Trophoblast cell (in vitro differentiated cells and primary cell): ENCODE measurements around the gene ERC1.

Experiments
- DNase-seq, 2 donors: peaks; one replicate each; pipeline ENCODE4 v3.0.0-alpha.2; 2016
- H2AFZ ChIP-seq: 2 replicates; pipeline ENCODE4 v1.6.1; 2013; ENCODE audit warnings: low read length, moderate library complexity, mild to moderate bottlenecking; ENCODE audit not compliant: insufficient read depth, poor library complexity
- H2AK5ac ChIP-seq: 2 replicates; pipeline ENCODE4 v1.6.1; 2013; ENCODE audit warnings: mild to moderate bottlenecking, low read length
- H2BK120ac ChIP-seq: 2 replicates; pipeline ENCODE4 v1.6.1; 2013; ENCODE audit warnings: low read length, mild to moderate bottlenecking, moderate library complexity; ENCODE audit not compliant: insufficient read depth, poor library complexity
- H2BK12ac ChIP-seq: 2 replicates; pipeline ENCODE4 v1.6.1; 2013; ENCODE audit warnings: mild to moderate bottlenecking, low read length, moderate library complexity
- H2BK5ac ChIP-seq: 2 replicates; pipeline ENCODE4 v1.6.1; 2013; ENCODE audit warnings: low read length, low read depth, moderate library complexity, mild to moderate bottlenecking; ENCODE audit not compliant: poor library complexity
- H3K14ac ChIP-seq: 2 replicates; pipeline ENCODE4 v1.6.1; 2013; ENCODE audit warnings: mild to moderate bottlenecking, low read length
- H3K18ac ChIP-seq: 2 replicates; pipeline ENCODE4 v1.6.1; 2013; ENCODE audit warnings: mild to moderate bottlenecking, low read length
- H3K23ac ChIP-seq: 2 replicates; pipeline ENCODE4 v1.6.1; 2013; ENCODE audit warnings: low read length
- H3K27ac ChIP-seq: 2 replicates; pipeline ENCODE4 v1.5.1; 2013; ENCODE audit warnings: low read depth, mild to moderate bottlenecking, inconsistent platforms, low read length, moderate library complexity
- H3K27me3 ChIP-seq: 2 replicates; pipeline ENCODE4 v1.6.1; 2013; ENCODE audit warnings: inconsistent platforms, mild to moderate bottlenecking, low read length, moderate library complexity; ENCODE audit not compliant: insufficient read depth
- H3K36me3 ChIP-seq, 2 experiments: 1 replicate in 1 of 2; 2 replicates in 1 of 2; pipeline ENCODE4 v1.6.1; 2013; ENCODE audit warnings: low read length in 2 of 2, mild to moderate bottlenecking in 2 of 2, moderate library complexity in 1 of 2; ENCODE audit not compliant: insufficient read depth in 2 of 2, control insufficient read depth in 1 of 2
- H3K4ac ChIP-seq: 2 replicates; pipeline ENCODE4 v1.6.1; 2013; ENCODE audit warnings: low read depth, mild to moderate bottlenecking, low read length, moderate library complexity
- H3K4me1 ChIP-seq, 2 experiments: 1 replicate in 1 of 2; 2 replicates in 1 of 2; pipeline ENCODE4 v1.6.1; 2013; ENCODE audit warnings: low read length in 2 of 2, mild to moderate bottlenecking in 2 of 2, moderate library complexity in 1 of 2; ENCODE audit not compliant: insufficient read depth in 2 of 2, control insufficient read depth in 1 of 2
- H3K4me2 ChIP-seq: 2 replicates; pipeline ENCODE4 v1.6.1; 2013; ENCODE audit warnings: inconsistent platforms, mild to moderate bottlenecking, low read length, moderate library complexity
- H3K4me3 ChIP-seq: 2 replicates; pipeline ENCODE4 v1.5.1; 2013; ENCODE audit warnings: mild to moderate bottlenecking, low read depth, low read length, inconsistent platforms
- H3K79me1 ChIP-seq: one replicate; pipeline ENCODE4 v1.6.1; 2013; ENCODE audit warnings: low read length
- H3K79me2 ChIP-seq: 2 replicates; pipeline ENCODE4 v1.6.1; 2013; ENCODE audit warnings: low read length, mild to moderate bottlenecking; ENCODE audit not compliant: control insufficient read depth, insufficient read depth, poor library complexity
- H3K9ac ChIP-seq: 2 replicates; pipeline ENCODE4 v1.6.1; 2013; ENCODE audit warnings: mild to moderate bottlenecking, low read length
- H3K9me3 ChIP-seq: 2 replicates; pipeline ENCODE4 v1.6.1; 2013; ENCODE audit warnings: low read depth, mild to moderate bottlenecking, control low read depth, inconsistent platforms, low read length; ENCODE audit not compliant: insufficient read depth
- H4K12ac ChIP-seq: 2 replicates; pipeline ENCODE4 v1.6.1; 2013; ENCODE audit warnings: low read depth, mild to moderate bottlenecking, low read length, moderate library complexity
- H4K8ac ChIP-seq: 2 replicates; pipeline ENCODE4 v1.6.1; 2013; ENCODE audit warnings: low read depth, mild to moderate bottlenecking, low read length, moderate library complexity
- H4K91ac ChIP-seq: one replicate; pipeline ENCODE4 v1.6.1; 2013; ENCODE audit warnings: low read depth, mild to moderate bottlenecking, low read length, moderate library complexity
- WGBS: extraction: QIAGEN DNeasy Blood & Tissue Kit; methylation state at CpG from one replicate; pipeline ENCODE4 v1.1.7; 2013; ENCODE audit warnings: missing lambda C conversion rate; ENCODE audit not compliant: insufficient read length, insufficient coverage; ENCODE audit errors: extremely low coverage; 5-methylcytosine and 5-hydroxymethylcytosine counted together

The ERC1 gene

GRCh38 chr12:1281683-1282366 is 290.8 kb downstream of the ERC1 start:
- Histone ChIP-seq H3K9ac (no peak overlapping the region), H2BK120ac (no peak overlapping the region), H4K8ac (no peak overlapping the region), H3K14ac (no peak overlapping the region), H3K79me1 (no peaks in the 10 kb centered on the region), H3K27me3 (no peaks in the 10 kb centered on the region), H3K27ac (no peak overlapping the region), H3K4me2 (no peak overlapping the region), H2AFZ (no peak overlapping the region), H3K9me3 (no peaks in the 10 kb centered on the region), H4K12ac (no peak overlapping the region), H3K18ac (no peak overlapping the region), H3K36me3 (no peaks in the 10 kb centered on the region), H4K91ac (no peak overlapping the region), H3K23ac (no peak overlapping the region), H2AK5ac (no peak overlapping the region), H2BK12ac (no peak overlapping the region), H3K4ac (no peak overlapping the region), H2BK5ac (no peak overlapping the region), H3K79me2 (no peaks in the 10 kb centered on the region), H3K4me1 (no peaks in the 10 kb centered on the region), H3K4me3 (no peak overlapping the region)
- DNase-seq: no peak
- no CpG with 5 or more reads among the region's 7 CpGs for WGBS

GRCh38 chr12:1282670-1283315 is 291.8 kb downstream of the ERC1 start:
- no peak overlapping the region for H2AK5ac ChIP-seq
- no peaks in the 10 kb centered on the region for H3K36me3 ChIP-seq
- no peak overlapping the region for H4K8ac ChIP-seq
- no peak overlapping the region for H3K23ac ChIP-seq
- WGBS: no CpG with 5 or more reads among the region's 5 CpGs
- no peak overlapping the region for H3K27ac ChIP-seq
- H3K79me2 ChIP-seq: no peaks in the 10 kb centered on the region
- no peak overlapping the region for H3K4me3 ChIP-seq
- H2BK5ac ChIP-seq: no peak overlapping the region
- H3K9me3 ChIP-seq: no peaks in the 10 kb centered on the region
- no peak overlapping the region for H3K4ac ChIP-seq
- no peak overlapping the region for H3K14ac ChIP-seq
- no peak overlapping the region for H4K91ac ChIP-seq
- no peaks in the 10 kb centered on the region for H3K4me1 ChIP-seq
- no peak overlapping the region for H2BK120ac ChIP-seq
- no peak overlapping the region for H2BK12ac ChIP-seq
- no peaks in the 10 kb centered on the region for H3K79me1 ChIP-seq
- H3K18ac ChIP-seq: no peak overlapping the region
- H4K12ac ChIP-seq: no peak overlapping the region
- no peak overlapping the region for H3K4me2 ChIP-seq
- no peak for DNase-seq
- no peaks in the 10 kb centered on the region for H3K27me3 ChIP-seq
- no peak overlapping the region for H2AFZ ChIP-seq
- no peak overlapping the region for H3K9ac ChIP-seq

- Histone ChIP-seq H3K9ac (no peak overlapping the region), H4K12ac (no peak overlapping the region), H4K8ac (no peak overlapping the region), H2BK5ac (no peak overlapping the region), H3K9me3 (no peaks in the 10 kb centered on the region), H3K4me1 (no peaks in the 10 kb centered on the region), H3K4me2 (no peak overlapping the region), H2AFZ (no peak overlapping the region), H3K23ac (no peak overlapping the region), H3K27ac (no peak overlapping the region), H2BK12ac (no peak overlapping the region), H3K18ac (no peak overlapping the region), H3K4me3 (no peak overlapping the region), H4K91ac (no peak overlapping the region), H3K79me1 (no peaks in the 10 kb centered on the region), H3K27me3 (no peaks in the 10 kb centered on the region), H3K14ac (no peak overlapping the region), H3K4ac (no peak overlapping the region), H2BK120ac (no peak overlapping the region), H3K79me2 (no peaks in the 10 kb centered on the region), H2AK5ac (no peak overlapping the region), H3K36me3 (no peaks in the 10 kb centered on the region)
- WGBS: no CpG with 5 or more reads among the region's 2 CpGs
- DNase-seq: no peak
Measured at GRCh38 chr12:1283316-1283715, 292.3 kb downstream of the ERC1 start.

- Histone ChIP-seq H2AFZ (no peak overlapping the region), H3K36me3 (no peaks in the 10 kb centered on the region), H3K4ac (no peak overlapping the region), H3K4me3 (no peak overlapping the region), H4K8ac (no peak overlapping the region), H2AK5ac (no peak overlapping the region), H2BK5ac (no peak overlapping the region), H2BK120ac (no peak overlapping the region), H3K4me1 (no peaks in the 10 kb centered on the region), H3K27me3 (no peaks in the 10 kb centered on the region), H3K23ac (no peak overlapping the region), H4K12ac (no peak overlapping the region), H3K27ac (no peak overlapping the region), H3K14ac (no peak overlapping the region), H3K79me2 (no peaks in the 10 kb centered on the region), H3K9me3 (no peaks in the 10 kb centered on the region), H3K9ac (no peak overlapping the region), H4K91ac (no peak overlapping the region), H2BK12ac (no peak overlapping the region), H3K79me1 (no peaks in the 10 kb centered on the region), H3K18ac (no peak overlapping the region), H3K4me2 (no peak overlapping the region)
- DNase-seq: no peak
- WGBS: no CpG with 5 or more reads among the region's 4 CpGs
Measured at GRCh38 chr12:1284611-1285010, 293.6 kb downstream of the ERC1 start.
